A549 (cell line): ENCODE data around the gene C3orf18. TPM values are rescaled to one million over a fixed set of nuclear protein-coding genes. Genes with fewer than 3 reads are reported as not detected.

Experiments
- ATAC-seq, 2 experiments: fragments of 200-7000 bp in 1 of 2; fragments of >200 bp in 1 of 2; cut with Nextera tagmentation in 1 of 2; cut with Tn5 transposase in 1 of 2; 3 replicates each; pipeline versions ENCODE4 v1.8.0 to v1.9.1; 2018 to 2020; ENCODE audit warnings: mild to moderate bottlenecking in 1 of 2, moderate library complexity in 1 of 2
- CTCF ChIA-PET: fragments of 300-600 bp; sonication (Branson Sonifier 250); formaldehyde crosslinking; extraction: SDS; loops from one replicate; lab custom pipeline; 2021; ENCODE audit warnings: antibody characterized with exemption, inconsistent platforms; lab: Yijun Ruan, JAX
- POLR2A ChIA-PET: fragments of 350-600 bp; formaldehyde crosslinking; extraction: SDS; loops from one replicate; lab custom pipeline; 2021; ENCODE audit warnings: antibody characterized with exemption, inconsistent platforms; lab: Yijun Ruan, JAX
- DNase-seq, 2 experiments: peaks; one replicate each; pipeline versions ENCODE4 v3.0.0 to v3.0.0-alpha.2; 2011 to 2016; ENCODE audit warnings: low read depth in 1 of 2, low spot score in 1 of 2
- FAIRE-seq: peaks from 2 replicates; lab custom pipeline; 2011; peaks lifted over from hg19 to GRCh38; lab: Jason Lieb, UNC
- H3K27ac ChIP-seq, 2 experiments: fragments of >200 bp; sonication (Bioruptor Twin); formaldehyde crosslinking; 3 replicates each; pipeline ENCODE4 v1.5.1; 2016 to 2017
- H3K4me1 ChIP-seq: fragments of >200 bp; sonication (Bioruptor Twin); formaldehyde crosslinking; 3 replicates; pipeline ENCODE4 v1.6.1; 2016
- H3K4me2 ChIP-seq: fragments of >200 bp; sonication (Bioruptor Twin); formaldehyde crosslinking; 3 replicates; pipeline ENCODE4 v1.6.1; 2016
- H3K4me3 ChIP-seq: fragments of >200 bp; sonication (Bioruptor Twin); formaldehyde crosslinking; 3 replicates; pipeline ENCODE4 v1.5.1; 2016
- H3K9me3 ChIP-seq: fragments of >200 bp; sonication (Bioruptor Twin); formaldehyde crosslinking; 3 replicates; pipeline ENCODE4 v1.6.1; 2016
- CBX2 ChIP-seq: fragments of 200-600 bp; sonication (generic); IDR thresholded peaks from 2 replicates; pipeline ENCODE4 v1.6.1; 2016; ENCODE audit warnings: low read depth, mild to moderate bottlenecking, borderline replicate concordance
- CBX8 ChIP-seq: fragments of 200-600 bp; sonication (generic); IDR thresholded peaks from 2 replicates; pipeline ENCODE4 v1.6.1; 2016
- CEBPB ChIP-seq, 2 experiments: fragments of >200 bp in 1 of 2; sonication (Bioruptor Twin) in 1 of 2; formaldehyde crosslinking in 1 of 2; IDR thresholded peaks; 2 replicates each; pipeline ENCODE4 v1.6.1; 2012 to 2016
- CHD2 ChIP-seq: fragments of 150-350 bp; IDR thresholded peaks from 2 replicates; pipeline ENCODE4 v1.6.1; 2014; ENCODE audit warnings: low read length; ENCODE audit not compliant: partially characterized antibody
- CHD4 ChIP-seq: fragments of 200-600 bp; sonication (generic); IDR thresholded peaks from 2 replicates; pipeline ENCODE4 v1.6.1; 2016; ENCODE audit warnings: antibody characterized with exemption, mild to moderate bottlenecking, borderline replicate concordance
- ESRRA ChIP-seq: fragments of 150-350 bp; IDR thresholded peaks from 2 replicates; pipeline ENCODE4 v1.6.1; 2014; ENCODE audit warnings: mild to moderate bottlenecking, low read length, borderline replicate concordance
- FOSL2 ChIP-seq, 2 experiments: fragments of 450-650 bp in 1 of 2; fragments of >200 bp in 1 of 2; sonication (Bioruptor Twin) in 1 of 2; formaldehyde crosslinking; IDR thresholded peaks; 2 replicates each; pipeline versions ENCODE4 v1.5.0 to v1.6.1; 2016 to 2020; ENCODE audit warnings: mild to moderate bottlenecking in 1 of 2, moderate library complexity in 1 of 2
- FOXS1 ChIP-seq: fragments of 250-450 bp; sonication (Bioruptor Pico); IDR thresholded peaks from 2 replicates; pipeline ENCODE4 v1.5.0; 2020; ENCODE audit warnings: mild to moderate bottlenecking, moderate library complexity
- GATA3 ChIP-seq: IDR thresholded peaks from 2 replicates; pipeline ENCODE4 v1.6.1; 2012; ENCODE audit warnings: borderline replicate concordance
- HDAC2 ChIP-seq: fragments of 200-600 bp; sonication (generic); IDR thresholded peaks from 2 replicates; pipeline ENCODE4 v1.6.1; 2016
- HEYL ChIP-seq: fragments of 250-450 bp; sonication (Bioruptor Pico); IDR thresholded peaks from 2 replicates; pipeline ENCODE4 v1.8.0; 2021; ENCODE audit warnings: mild to moderate bottlenecking, moderate library complexity
- JUN ChIP-seq, 2 experiments: fragments of >200 bp; sonication (Bioruptor Twin); formaldehyde crosslinking; IDR thresholded peaks; 2 replicates in 1 of 2; 3 replicates in 1 of 2; pipeline ENCODE4 v1.6.1; 2016 to 2017
- JUNB ChIP-seq: fragments of >200 bp; sonication (Bioruptor Twin); formaldehyde crosslinking; IDR thresholded peaks from 2 replicates; pipeline ENCODE4 v1.6.1; 2016
- KDM5A ChIP-seq: fragments of 200-600 bp; sonication (generic); IDR thresholded peaks from 2 replicates; pipeline ENCODE4 v1.6.1; 2016; ENCODE audit warnings: antibody characterized with exemption, mild to moderate bottlenecking
- MYC ChIP-seq: IDR thresholded peaks from 2 replicates; pipeline ENCODE4 v1.6.1; 2012; ENCODE audit warnings: mild to moderate bottlenecking, inconsistent platforms, low read length, improper control_type of control experiment, borderline replicate concordance
- NFE2L2 ChIP-seq: fragments of 150-350 bp; conservative IDR thresholded peaks from 2 replicates; pipeline ENCODE4 v1.6.1; 2014; ENCODE audit warnings: low read length
- NPAS2 ChIP-seq: fragments of 250-450 bp; sonication (Bioruptor Pico); IDR thresholded peaks from 2 replicates; pipeline ENCODE4 v1.8.0; 2022; ENCODE audit warnings: mild to moderate bottlenecking, moderate library complexity, borderline replicate concordance
- NR3C1 ChIP-seq: fragments of >200 bp; sonication (Bioruptor Twin); formaldehyde crosslinking; IDR thresholded peaks from 3 replicates; pipeline ENCODE4 v1.6.1; 2017
- RAD21 ChIP-seq, 2 experiments: fragments of >200 bp in 1 of 2; sonication (Bioruptor Twin) in 1 of 2; formaldehyde crosslinking in 1 of 2; IDR thresholded peaks in 1 of 2; conservative IDR thresholded peaks in 1 of 2; 2 replicates in 1 of 2; 3 replicates in 1 of 2; pipeline ENCODE4 v1.6.1; 2012 to 2018; ENCODE audit warnings: inconsistent platforms in 1 of 2
- RARB ChIP-seq: fragments of 250-450 bp; sonication (Bioruptor Pico); IDR thresholded peaks from 2 replicates; pipeline ENCODE4 v1.8.0; 2021; ENCODE audit warnings: mild to moderate bottlenecking, moderate library complexity
- RCOR1 ChIP-seq: fragments of 150-350 bp; IDR thresholded peaks from 2 replicates; pipeline ENCODE4 v1.6.1; 2014; ENCODE audit warnings: antibody characterized with exemption, low read length, low read depth
- RNF2 ChIP-seq: fragments of 200-600 bp; sonication (generic); IDR thresholded peaks from 2 replicates; pipeline ENCODE4 v1.6.1; 2016; ENCODE audit warnings: low read depth, mild to moderate bottlenecking, antibody characterized with exemption, moderate library complexity, borderline replicate concordance
- SMC3 ChIP-seq: fragments of >200 bp; sonication (Bioruptor Twin); formaldehyde crosslinking; IDR thresholded peaks from 3 replicates; pipeline ENCODE4 v1.6.1; 2018; ENCODE audit warnings: inconsistent platforms
- SREBF2 ChIP-seq: fragments of 450-650 bp; IDR thresholded peaks from 2 replicates; pipeline ENCODE4 v1.6.1; 2014; ENCODE audit warnings: mild to moderate bottlenecking, moderate library complexity
- TP53 ChIP-seq: fragments of 250-450 bp; sonication (Bioruptor Pico); IDR thresholded peaks from 2 replicates; pipeline ENCODE4 v1.5.0; 2021; ENCODE audit warnings: mild to moderate bottlenecking, moderate library complexity
- ZNF302 ChIP-seq: fragments of 250-450 bp; sonication (Bioruptor Pico); IDR thresholded peaks from 2 replicates; pipeline ENCODE4 v1.9.0; 2021; ENCODE audit warnings: inconsistent platforms, mild to moderate bottlenecking, moderate library complexity
- ZSCAN20 ChIP-seq: fragments of 250-450 bp; sonication (Bioruptor Pico); IDR thresholded peaks from 2 replicates; pipeline ENCODE4 v1.8.0; 2022; ENCODE audit warnings: mild to moderate bottlenecking, moderate library complexity
- WGBS: methylation state at CpG from one replicate; pipeline ENCODE4 v1.1.6; 2017; ENCODE audit errors: missing lambda C conversion rate; 5-methylcytosine and 5-hydroxymethylcytosine counted together
- polyA plus RNA-seq, 4 experiments: library from polyadenylated mRNA; depleted of rRNA in 3 of 4; stranded (reverse); fragments of >200 nt; fragmentation: RNase III in 1 of 4; extraction: RNeasy Plus Mini Kit Qiagen cat#74134 plus additional on column Dnase treatment in 1 of 4; gene quantifications; 2 replicates in 3 of 4; 3 replicates in 1 of 4; pipeline ENCODE4 v1.2.3, GENCODE V29; 2011 to 2017
- TF ChIP-seq, protein P1 (sequence below): fragments of >200 bp; sonication (Bioruptor Twin); formaldehyde crosslinking; IDR thresholded peaks from 2 replicates; pipeline ENCODE4 v1.6.1; 2016
- TF ChIP-seq, protein P2 (sequence below): IDR thresholded peaks from 2 replicates; pipeline ENCODE4 v1.6.1; 2012; ENCODE audit warnings: low read depth, borderline replicate concordance
- TF ChIP-seq, protein P3 (sequence below): fragments of 250-450 bp; sonication (Bioruptor Pico); IDR thresholded peaks from 2 replicates; pipeline ENCODE4 v1.5.0; 2020; ENCODE audit warnings: low read depth, mild to moderate bottlenecking, moderate library complexity
- TF ChIP-seq, protein P4 (sequence below): fragments of 450-650 bp; IDR thresholded peaks from 2 replicates; pipeline ENCODE4 v1.6.1; 2014; ENCODE audit warnings: antibody characterized with exemption
- TF ChIP-seq, protein P5 (sequence below): fragments of 200-600 bp; sonication (generic); IDR thresholded peaks from 2 replicates; pipeline ENCODE4 v1.6.1; 2016; ENCODE audit warnings: antibody characterized with exemption, mild to moderate bottlenecking, moderate library complexity

C3orf18 gene
- polyA plus RNA-seq, 2 of the 4 experiments (the other 2 are of a cell fraction), result 3.4 to 5.4 TPM

DNA sequence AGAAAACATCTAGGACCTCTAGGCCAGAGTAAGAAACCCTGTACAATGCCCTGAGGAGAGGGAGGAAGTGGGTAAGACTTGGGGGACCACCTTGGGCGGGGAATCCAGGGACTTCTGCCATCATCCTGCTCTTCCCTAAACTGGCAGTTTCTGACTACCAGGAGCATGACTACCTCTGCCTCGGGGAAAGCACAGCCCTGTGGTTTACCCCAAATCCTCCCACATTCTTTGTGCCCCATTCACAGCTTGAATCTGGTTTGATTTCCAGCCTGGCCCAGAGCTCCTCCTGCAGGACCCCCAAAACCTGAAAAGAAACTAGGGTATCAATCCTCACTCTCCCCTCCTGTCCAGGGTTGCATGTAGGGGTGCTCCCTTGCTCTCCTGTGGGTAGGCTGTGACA, 4.7 kb downstream of the C3orf18 start:
- peaks cover 6% of the 10 kb centered on the region for H3K4me1 ChIP-seq
- H3K4me2 ChIP-seq, result no peak overlapping the region
- no peak overlapping the region for H3K27ac ChIP-seq
- ChIA-PET CTCF (interaction anchor here (1.0 to 22.5 kb wide), 2 partner anchors 9 to 46 kb away, joined by 3 to 375 read pairs; partner anchors contain the start of genes CISH and MAPKAPK3), POLR2A (no interaction called here)
- TF ChIP-seq, protein P1, sequence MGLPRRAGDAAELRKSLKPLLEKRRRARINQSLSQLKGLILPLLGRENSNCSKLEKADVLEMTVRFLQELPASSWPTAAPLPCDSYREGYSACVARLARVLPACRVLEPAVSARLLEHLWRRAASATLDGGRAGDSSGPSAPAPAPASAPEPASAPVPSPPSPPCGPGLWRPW, result no peak
- no peak for TF ChIP-seq FOXS1
- TF ChIP-seq CHD2, result no peak
- no peak for TF ChIP-seq NR3C1
- TF ChIP-seq RARB, result no peak
- no peak for TF ChIP-seq ZSCAN20 (CRISPR knock-in tag)
- TF ChIP-seq JUNB, result no peak
- TF ChIP-seq CBX2, result no peak
- no peak for TF ChIP-seq HEYL (CRISPR knock-in tag)
- TF ChIP-seq FOSL2 (IDR thresholded peaks at IDR 0.05), result no peak
- no peak for TF ChIP-seq FOSL2 (CRISPR knock-in tag; IDR thresholded peaks at IDR 0.05)
- no peak for TF ChIP-seq SMC3
- TF ChIP-seq KDM5A, result no peak
- no peak for TF ChIP-seq CEBPB (IDR thresholded peaks at IDR 0.05)
- TF ChIP-seq NPAS2 (CRISPR knock-in tag), result no peak
- no peak for TF ChIP-seq CBX8
- no peak for TF ChIP-seq JUN (IDR thresholded peaks at IDR 0.05)
- TF ChIP-seq MYC, result no peak
- no peak for TF ChIP-seq NFE2L2
- TF ChIP-seq, protein P2, sequence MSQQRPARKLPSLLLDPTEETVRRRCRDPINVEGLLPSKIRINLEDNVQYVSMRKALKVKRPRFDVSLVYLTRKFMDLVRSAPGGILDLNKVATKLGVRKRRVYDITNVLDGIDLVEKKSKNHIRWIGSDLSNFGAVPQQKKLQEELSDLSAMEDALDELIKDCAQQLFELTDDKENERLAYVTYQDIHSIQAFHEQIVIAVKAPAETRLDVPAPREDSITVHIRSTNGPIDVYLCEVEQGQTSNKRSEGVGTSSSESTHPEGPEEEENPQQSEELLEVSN, result no peak
- TF ChIP-seq SREBF2, result no peak
- no peaks in the 10 kb centered on the region for H3K9me3 ChIP-seq
- H3K4me3 ChIP-seq, result no peak overlapping the region
- ATAC-seq, result no peak
- no peak for DNase-seq
- 42% methylated on average over 2 of the region's 2 CpGs for WGBS
- no peak for FAIRE-seq

DNA sequence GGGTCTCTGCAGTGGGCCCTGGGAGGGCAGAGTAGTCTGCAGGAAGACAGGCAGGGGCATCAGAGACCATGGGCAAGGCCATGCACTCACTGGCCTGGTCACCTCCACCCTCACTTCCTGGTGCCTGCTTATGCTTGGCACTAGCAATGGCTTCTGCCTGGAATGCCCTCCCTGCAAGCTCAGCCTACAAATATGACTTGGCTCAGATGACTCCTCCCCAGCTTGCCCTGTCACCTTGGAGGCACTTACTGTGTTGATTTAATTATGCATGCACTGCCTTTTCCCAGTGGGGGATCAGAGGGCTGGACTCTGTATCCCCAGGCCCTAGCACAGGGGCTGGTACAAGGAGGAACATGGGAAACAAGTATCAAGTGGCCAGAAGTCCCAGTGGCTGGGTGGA, 7.8 kb downstream of the C3orf18 start:
- H3K27ac ChIP-seq, result no peak overlapping the region
- CTCF ChIA-PET, result interaction anchor here (1.0 kb wide), 1 partner anchor 56 kb away, joined by 3 read pairs; no protein-coding TSS in a partner anchor
- FAIRE-seq (no peak), DNase-seq (no peak), ATAC-seq (no peak)
- POLR2A ChIA-PET, result no interaction called here
- no peaks in the 10 kb centered on the region for H3K4me1 ChIP-seq
- no peak overlapping the region for H3K4me3 ChIP-seq
- TF ChIP-seq SMC3, result no peak
- TF ChIP-seq CEBPB (IDR thresholded peaks at IDR 0.05), result no peak
- TF ChIP-seq RAD21 (conservative IDR thresholded peaks at IDR 0.05 in 1 of 2, IDR thresholded peaks at IDR 0.05 in 1 of 2), result no peak
- TF ChIP-seq CHD4, result no peak
- no peak for TF ChIP-seq RNF2
- H3K9me3 ChIP-seq, result no peaks in the 10 kb centered on the region
- no peak overlapping the region for H3K4me2 ChIP-seq

DNA sequence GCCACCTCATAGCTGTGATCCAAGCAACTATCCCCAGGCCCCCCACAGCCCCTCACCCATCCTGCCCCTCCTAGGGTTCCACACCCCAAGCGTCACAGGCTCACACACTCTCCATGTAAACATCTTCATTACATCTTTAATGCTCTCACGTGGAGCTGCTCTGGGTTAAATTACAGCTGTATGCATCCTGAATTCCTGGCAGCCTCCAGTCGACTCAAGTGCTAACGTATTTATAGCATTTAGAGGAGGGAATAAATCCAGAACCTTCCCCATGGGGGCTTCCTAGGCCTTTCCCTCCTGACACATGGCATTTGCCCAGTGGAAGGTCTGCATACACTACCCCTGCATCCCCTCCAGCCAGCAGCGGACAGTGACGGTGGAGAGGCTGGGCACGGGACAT, 9.6 kb downstream of the C3orf18 start:
- no peaks in the 10 kb centered on the region for H3K4me1 ChIP-seq
- H3K4me2 ChIP-seq, result no peak overlapping the region
- DNase-seq (no peak), ATAC-seq (no peak), FAIRE-seq (no peak)
- no peaks in the 10 kb centered on the region for H3K9me3 ChIP-seq
- WGBS, result 51% methylated on average over 7 of the region's 7 CpGs
- no peak overlapping the region for H3K4me3 ChIP-seq
- H3K27ac ChIP-seq, result no peak overlapping the region
- POLR2A ChIA-PET, result no interaction called here
- CTCF ChIA-PET, result interaction anchor here (0.8 to 5.1 kb wide), 3 partner anchors 10 to 59 kb away, joined by 3 to 32 read pairs (median 3); partner anchors contain the start of gene MAPKAPK3
- TF ChIP-seq RCOR1 (no peak), TP53 (CRISPR knock-in tag) (no peak), ESRRA (no peak), HDAC2 (no peak), CBX8 (no peak), ZNF302 (CRISPR knock-in tag) (no peak), GATA3 (no peak), CBX2 (no peak), SMC3 (no peak)
- TF ChIP-seq, protein P3, sequence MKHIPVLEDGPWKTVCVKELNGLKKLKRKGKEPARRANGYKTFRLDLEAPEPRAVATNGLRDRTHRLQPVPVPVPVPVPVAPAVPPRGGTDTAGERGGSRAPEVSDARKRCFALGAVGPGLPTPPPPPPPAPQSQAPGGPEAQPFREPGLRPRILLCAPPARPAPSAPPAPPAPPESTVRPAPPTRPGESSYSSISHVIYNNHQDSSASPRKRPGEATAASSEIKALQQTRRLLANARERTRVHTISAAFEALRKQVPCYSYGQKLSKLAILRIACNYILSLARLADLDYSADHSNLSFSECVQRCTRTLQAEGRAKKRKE, result no peak
- TF ChIP-seq, protein P4, sequence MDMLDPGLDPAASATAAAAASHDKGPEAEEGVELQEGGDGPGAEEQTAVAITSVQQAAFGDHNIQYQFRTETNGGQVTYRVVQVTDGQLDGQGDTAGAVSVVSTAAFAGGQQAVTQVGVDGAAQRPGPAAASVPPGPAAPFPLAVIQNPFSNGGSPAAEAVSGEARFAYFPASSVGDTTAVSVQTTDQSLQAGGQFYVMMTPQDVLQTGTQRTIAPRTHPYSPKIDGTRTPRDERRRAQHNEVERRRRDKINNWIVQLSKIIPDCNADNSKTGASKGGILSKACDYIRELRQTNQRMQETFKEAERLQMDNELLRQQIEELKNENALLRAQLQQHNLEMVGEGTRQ, result no peak
- TF ChIP-seq, protein P5, sequence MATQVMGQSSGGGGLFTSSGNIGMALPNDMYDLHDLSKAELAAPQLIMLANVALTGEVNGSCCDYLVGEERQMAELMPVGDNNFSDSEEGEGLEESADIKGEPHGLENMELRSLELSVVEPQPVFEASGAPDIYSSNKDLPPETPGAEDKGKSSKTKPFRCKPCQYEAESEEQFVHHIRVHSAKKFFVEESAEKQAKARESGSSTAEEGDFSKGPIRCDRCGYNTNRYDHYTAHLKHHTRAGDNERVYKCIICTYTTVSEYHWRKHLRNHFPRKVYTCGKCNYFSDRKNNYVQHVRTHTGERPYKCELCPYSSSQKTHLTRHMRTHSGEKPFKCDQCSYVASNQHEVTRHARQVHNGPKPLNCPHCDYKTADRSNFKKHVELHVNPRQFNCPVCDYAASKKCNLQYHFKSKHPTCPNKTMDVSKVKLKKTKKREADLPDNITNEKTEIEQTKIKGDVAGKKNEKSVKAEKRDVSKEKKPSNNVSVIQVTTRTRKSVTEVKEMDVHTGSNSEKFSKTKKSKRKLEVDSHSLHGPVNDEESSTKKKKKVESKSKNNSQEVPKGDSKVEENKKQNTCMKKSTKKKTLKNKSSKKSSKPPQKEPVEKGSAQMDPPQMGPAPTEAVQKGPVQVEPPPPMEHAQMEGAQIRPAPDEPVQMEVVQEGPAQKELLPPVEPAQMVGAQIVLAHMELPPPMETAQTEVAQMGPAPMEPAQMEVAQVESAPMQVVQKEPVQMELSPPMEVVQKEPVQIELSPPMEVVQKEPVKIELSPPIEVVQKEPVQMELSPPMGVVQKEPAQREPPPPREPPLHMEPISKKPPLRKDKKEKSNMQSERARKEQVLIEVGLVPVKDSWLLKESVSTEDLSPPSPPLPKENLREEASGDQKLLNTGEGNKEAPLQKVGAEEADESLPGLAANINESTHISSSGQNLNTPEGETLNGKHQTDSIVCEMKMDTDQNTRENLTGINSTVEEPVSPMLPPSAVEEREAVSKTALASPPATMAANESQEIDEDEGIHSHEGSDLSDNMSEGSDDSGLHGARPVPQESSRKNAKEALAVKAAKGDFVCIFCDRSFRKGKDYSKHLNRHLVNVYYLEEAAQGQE, result no peak
